Kidney epithelial cell (primary cell): ENCODE measurements around the gene SLC6A17. TPM values are rescaled to one million over a fixed set of nuclear protein-coding genes. Genes with fewer than 3 reads are reported as not detected.

Experiments
- DNase-seq: peaks from one replicate; pipeline ENCODE4 v3.0.0-alpha.2; 2010; ENCODE audit warnings: low read depth
- H3K27me3 ChIP-seq: 2 replicates; pipeline ENCODE4 v1.6.0; 2011; ENCODE audit warnings: low read length; ENCODE audit not compliant: control insufficient read depth, insufficient read depth
- H3K36me3 ChIP-seq: 2 replicates; pipeline ENCODE4 v1.5.1; 2011; ENCODE audit warnings: low read length; ENCODE audit not compliant: control insufficient read depth, insufficient read depth
- H3K4me3 ChIP-seq: 2 replicates; pipeline ENCODE4 v1.5.1; 2011; ENCODE audit warnings: low read depth, mild to moderate bottlenecking, control low read depth, low read length
- total RNA-seq: library from RNA; depleted of rRNA; stranded (reverse); fragments of >200 nt; gene quantifications from 2 replicates; pipeline ENCODE4 v1.2.3, GENCODE V29; 2015
- TF ChIP-seq, protein P1 (sequence below): IDR thresholded peaks from 2 replicates; pipeline ENCODE4 v1.5.1; 2011; ENCODE audit warnings: mild to moderate bottlenecking, moderate library complexity, low read length, control low read depth, inconsistent platforms; ENCODE audit not compliant: insufficient read depth, poor library complexity, severe bottlenecking

SLC6A17 gene
- total RNA-seq, 1 donor from 2014 or later: 0.42 TPM

GRCh38 chr1:110177775-110178174 is 27.5 kb downstream of the SLC6A17 start:
- Histone ChIP-seq H3K36me3 (no peaks in the 10 kb centered on the region), H3K27me3 (peaks cover 16% of the 10 kb centered on the region), H3K4me3 (no peak overlapping the region)
- no peak for DNase-seq
- TF ChIP-seq, protein P1, sequence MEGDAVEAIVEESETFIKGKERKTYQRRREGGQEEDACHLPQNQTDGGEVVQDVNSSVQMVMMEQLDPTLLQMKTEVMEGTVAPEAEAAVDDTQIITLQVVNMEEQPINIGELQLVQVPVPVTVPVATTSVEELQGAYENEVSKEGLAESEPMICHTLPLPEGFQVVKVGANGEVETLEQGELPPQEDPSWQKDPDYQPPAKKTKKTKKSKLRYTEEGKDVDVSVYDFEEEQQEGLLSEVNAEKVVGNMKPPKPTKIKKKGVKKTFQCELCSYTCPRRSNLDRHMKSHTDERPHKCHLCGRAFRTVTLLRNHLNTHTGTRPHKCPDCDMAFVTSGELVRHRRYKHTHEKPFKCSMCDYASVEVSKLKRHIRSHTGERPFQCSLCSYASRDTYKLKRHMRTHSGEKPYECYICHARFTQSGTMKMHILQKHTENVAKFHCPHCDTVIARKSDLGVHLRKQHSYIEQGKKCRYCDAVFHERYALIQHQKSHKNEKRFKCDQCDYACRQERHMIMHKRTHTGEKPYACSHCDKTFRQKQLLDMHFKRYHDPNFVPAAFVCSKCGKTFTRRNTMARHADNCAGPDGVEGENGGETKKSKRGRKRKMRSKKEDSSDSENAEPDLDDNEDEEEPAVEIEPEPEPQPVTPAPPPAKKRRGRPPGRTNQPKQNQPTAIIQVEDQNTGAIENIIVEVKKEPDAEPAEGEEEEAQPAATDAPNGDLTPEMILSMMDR: no peak

- TF ChIP-seq, protein P1: no peak
- H3K4me3 ChIP-seq: no peak overlapping the region
- no peak for DNase-seq
- peaks cover 13% of the 10 kb centered on the region for H3K27me3 ChIP-seq
- H3K36me3 ChIP-seq: no peaks in the 10 kb centered on the region
Observed at GRCh38 chr1:110183642-110184167, 33.4 kb downstream of the SLC6A17 start.

DNA sequence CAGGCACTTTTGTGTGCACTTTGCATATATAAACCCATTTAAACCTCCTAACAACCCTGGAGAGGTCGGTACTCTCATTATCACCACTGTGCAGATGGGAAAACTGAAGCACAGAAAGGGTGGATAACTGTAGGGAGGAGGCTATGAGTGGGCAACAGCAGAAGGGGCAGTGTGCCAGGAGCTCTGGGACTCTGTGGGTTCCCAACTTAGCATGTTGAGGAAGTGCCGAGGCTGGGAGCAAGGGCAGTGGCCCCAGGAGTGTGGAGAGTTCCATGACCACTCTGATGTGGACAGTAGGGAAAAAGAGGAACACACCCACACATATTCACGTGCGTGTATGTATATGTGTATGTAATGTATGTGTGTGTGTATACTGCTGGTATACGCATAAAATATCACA is 34.2 kb downstream of the SLC6A17 start:
- Histone ChIP-seq H3K36me3 (no peaks in the 10 kb centered on the region), H3K27me3 (peaks cover 13% of the 10 kb centered on the region), H3K4me3 (no peak overlapping the region)
- no peak for DNase-seq
- TF ChIP-seq, protein P1: no peak

DNA sequence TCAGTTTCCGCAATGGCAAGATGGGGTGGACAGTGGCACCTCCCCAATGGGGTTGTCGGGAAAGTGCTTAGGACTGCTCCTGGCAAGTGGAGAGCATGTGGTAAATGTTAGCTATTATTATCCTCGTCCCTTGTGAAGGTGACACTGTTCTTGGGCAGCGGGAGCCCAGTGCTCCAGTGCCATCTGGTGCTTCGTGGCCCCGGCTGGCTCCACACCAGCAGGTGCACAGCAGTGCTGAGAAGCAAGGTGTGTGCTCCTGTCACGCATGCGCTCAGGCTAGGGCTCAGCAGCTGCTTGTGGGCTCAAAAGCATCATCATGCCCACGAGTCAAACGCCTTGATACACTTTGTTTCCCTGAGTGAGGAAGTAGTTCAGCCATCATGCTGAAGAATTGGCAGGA is 34.9 kb downstream of the SLC6A17 start:
- TF ChIP-seq, protein P1: no peak
- peaks cover 13% of the 10 kb centered on the region for H3K27me3 ChIP-seq
- H3K36me3 ChIP-seq: no peaks in the 10 kb centered on the region
- DNase-seq: no peak
- H3K4me3 ChIP-seq: no peak overlapping the region

- peaks cover 13% of the 10 kb centered on the region for H3K27me3 ChIP-seq
- TF ChIP-seq, protein P1: no peak
- no peaks in the 10 kb centered on the region for H3K36me3 ChIP-seq
- DNase-seq: no peak
- H3K4me3 ChIP-seq: no peak overlapping the region
Observed at GRCh38 chr1:110186558-110186957, 36.3 kb downstream of the SLC6A17 start.

DNA sequence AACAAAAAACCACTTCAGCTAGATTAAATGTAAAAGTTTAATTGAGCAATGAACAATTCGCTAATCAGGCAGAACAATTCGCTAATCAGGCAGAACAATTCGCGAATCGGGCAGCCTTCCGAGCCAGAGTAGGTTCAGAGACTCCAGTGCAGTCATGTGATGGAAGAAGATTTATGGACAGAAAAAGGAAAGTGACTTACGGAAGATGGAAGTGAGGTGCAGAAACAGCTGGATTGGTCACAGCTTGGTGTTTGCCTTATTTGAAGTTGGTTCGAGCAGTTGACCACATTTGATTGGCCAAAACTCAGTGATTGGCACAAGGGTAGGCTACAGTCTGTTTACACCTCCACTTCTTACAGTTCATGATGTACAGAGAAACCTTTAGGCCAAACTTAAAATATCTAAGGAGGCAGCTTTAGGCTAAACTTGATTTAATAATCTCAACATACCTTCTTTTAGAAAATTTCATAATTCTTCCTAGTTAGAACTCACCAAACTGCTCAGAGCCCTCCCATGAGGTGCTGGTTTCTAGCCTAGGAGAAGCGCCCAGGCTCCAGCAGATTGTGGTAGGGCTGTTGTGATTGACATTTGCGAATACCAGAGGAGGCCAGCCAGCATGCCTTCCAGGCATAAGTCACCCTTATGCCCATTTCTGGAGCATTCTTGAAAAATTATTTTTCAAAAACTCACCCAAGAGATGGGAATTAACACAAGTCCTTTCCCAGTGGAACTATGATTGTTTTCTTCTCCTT is 37.0 kb downstream of the SLC6A17 start:
- Histone ChIP-seq H3K36me3 (no peaks in the 10 kb centered on the region), H3K4me3 (no peak overlapping the region), H3K27me3 (peaks cover 13% of the 10 kb centered on the region)
- DNase-seq: no peak
- TF ChIP-seq, protein P1: no peak
